RWPE2 (cell line): ENCODE data around the gene AFF1.

Experiments
- ATAC-seq: fragments of 200-7000 bp; cut with Tn5 transposase; 3 replicates; pipeline ENCODE4 v1.9.1; 2021; ENCODE audit warnings: low read depth
- DNase-seq: peaks from one replicate; pipeline ENCODE4 v3.0.0-alpha.2; 2020; ENCODE audit warnings: low spot score
- H3K27ac ChIP-seq: fragments of 450-650 bp; 2 replicates; pipeline ENCODE4 v1.5.1; 2017; ENCODE audit warnings: mild to moderate bottlenecking; ENCODE audit not compliant: poor library complexity, severe bottlenecking
- H3K27me3 ChIP-seq: fragments of 250-450 bp; sonication (Bioruptor Pico); 2 replicates; pipeline ENCODE4 v1.5.1; 2021; ENCODE audit warnings: mild to moderate bottlenecking, moderate library complexity; ENCODE audit not compliant: insufficient read depth, poor library complexity, severe bottlenecking
- H3K36me3 ChIP-seq: fragments of 250-450 bp; sonication (Bioruptor Pico); 2 replicates; pipeline ENCODE4 v1.5.1; 2020; ENCODE audit warnings: low read depth, mild to moderate bottlenecking, moderate library complexity
- H3K4me1 ChIP-seq: fragments of 250-450 bp; sonication (Bioruptor Pico); 2 replicates; pipeline ENCODE4 v1.5.1; 2021; ENCODE audit warnings: mild to moderate bottlenecking, moderate library complexity; ENCODE audit not compliant: insufficient read depth, poor library complexity, severe bottlenecking
- H3K4me3 ChIP-seq: fragments of 250-450 bp; sonication (Bioruptor Pico); 2 replicates; pipeline ENCODE4 v1.5.1; 2021; ENCODE audit warnings: mild to moderate bottlenecking, moderate library complexity; ENCODE audit not compliant: severe bottlenecking
- H3K9me3 ChIP-seq: fragments of 250-450 bp; sonication (Bioruptor Pico); 2 replicates; pipeline ENCODE4 v1.5.1; 2021; ENCODE audit warnings: mild to moderate bottlenecking, moderate library complexity; ENCODE audit not compliant: severe bottlenecking
- CTCF ChIP-seq: fragments of 450-650 bp; IDR thresholded peaks from one replicate; pipeline ENCODE4 v1.5.1; 2017; ENCODE audit warnings: mild to moderate bottlenecking, moderate library complexity; ENCODE audit not compliant: poor library complexity, severe bottlenecking

The AFF1 gene

GRCh38 chr4:86916392-86916791 lies 18.4 kb upstream of the AFF1 start:
- ATAC-seq: no peak
- H3K4me3 ChIP-seq: no peak overlapping the region

GRCh38 chr4:86917212-86918039 lies 17.4 kb upstream of the AFF1 start:
- Histone ChIP-seq H3K4me3 (no peak overlapping the region), H3K27me3 (no peaks in the 10 kb centered on the region), H3K27ac (no peak overlapping the region), H3K9me3 (no peaks in the 10 kb centered on the region), H3K36me3 (no peaks in the 10 kb centered on the region), H3K4me1 (peaks cover 7% of the 10 kb centered on the region)
- DNase-seq: no peak
- no peak for ATAC-seq
- no peak for TF ChIP-seq CTCF

More at GRCh38 chr4:86916392-86916791, 18.4 kb upstream of the AFF1 start:
- Histone ChIP-seq H3K9me3 (no peaks in the 10 kb centered on the region), H3K27me3 (no peaks in the 10 kb centered on the region), H3K4me1 (no peaks in the 10 kb centered on the region), H3K27ac (no peak overlapping the region), H3K36me3 (no peaks in the 10 kb centered on the region)
- no peak for TF ChIP-seq CTCF
- DNase-seq: no peak

- H3K9me3 ChIP-seq: no peaks in the 10 kb centered on the region
- H3K4me1 ChIP-seq: peaks cover 7% of the 10 kb centered on the region
- ATAC-seq (no peak), DNase-seq (no peak)
- no peaks in the 10 kb centered on the region for H3K27me3 ChIP-seq
- H3K27ac ChIP-seq: no peak overlapping the region
- TF ChIP-seq CTCF: no peak
- H3K4me3 ChIP-seq: no peak overlapping the region
- H3K36me3 ChIP-seq: no peaks in the 10 kb centered on the region
Observed at GRCh38 chr4:86918539-86919072, 16.2 kb upstream of the AFF1 start.

- Histone ChIP-seq H3K27me3 (no peaks in the 10 kb centered on the region), H3K27ac (no peak overlapping the region), H3K4me1 (peaks cover 12% of the 10 kb centered on the region), H3K36me3 (no peaks in the 10 kb centered on the region), H3K9me3 (no peaks in the 10 kb centered on the region), H3K4me3 (no peak overlapping the region)
- no peak for DNase-seq
- no peak for ATAC-seq
- TF ChIP-seq CTCF: no peak
Observed at GRCh38 chr4:86919561-86920223, 15.1 kb upstream of the AFF1 start.
